Measurements from ENCODE around the gene DDX49.
"Not testable (repeated sequence)": the region's sequence is repeated elsewhere in the genome, so short reads cannot be mapped to it uniquely, and the experiment has no call there.

DDX49 gene

DNA sequence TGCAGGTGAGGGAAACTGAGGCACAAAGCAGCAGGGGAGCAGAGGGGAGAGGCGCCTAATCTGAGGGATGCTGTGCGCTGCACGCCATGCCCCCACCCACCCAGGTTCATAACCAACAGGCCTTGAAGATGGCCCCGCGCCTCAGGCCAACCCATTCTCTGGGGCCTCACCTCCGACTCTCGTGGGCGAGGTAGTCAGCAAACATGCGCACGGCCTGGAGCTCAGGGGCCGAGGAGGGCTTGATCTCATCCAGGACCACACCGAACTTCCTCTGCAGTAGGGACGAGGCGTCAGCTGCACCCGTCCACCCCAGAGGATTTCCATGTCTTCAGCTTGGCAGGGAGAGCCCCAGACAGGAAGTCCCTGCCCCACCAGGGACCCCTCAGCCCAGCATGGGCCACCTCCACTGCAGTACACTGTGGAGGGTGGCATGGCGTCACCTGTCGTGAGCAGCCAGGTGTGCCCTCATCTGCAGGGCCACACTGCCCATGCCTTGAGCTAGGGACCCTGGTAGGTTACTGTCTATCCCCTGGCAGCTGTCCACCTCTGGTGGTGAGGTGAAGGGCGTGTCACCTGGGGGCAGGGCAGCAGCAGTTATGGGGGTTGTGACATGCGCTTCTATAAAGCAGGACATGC lies 8.6 kb upstream of the DDX49 start:
- DNase-seq, result no peak

DNA sequence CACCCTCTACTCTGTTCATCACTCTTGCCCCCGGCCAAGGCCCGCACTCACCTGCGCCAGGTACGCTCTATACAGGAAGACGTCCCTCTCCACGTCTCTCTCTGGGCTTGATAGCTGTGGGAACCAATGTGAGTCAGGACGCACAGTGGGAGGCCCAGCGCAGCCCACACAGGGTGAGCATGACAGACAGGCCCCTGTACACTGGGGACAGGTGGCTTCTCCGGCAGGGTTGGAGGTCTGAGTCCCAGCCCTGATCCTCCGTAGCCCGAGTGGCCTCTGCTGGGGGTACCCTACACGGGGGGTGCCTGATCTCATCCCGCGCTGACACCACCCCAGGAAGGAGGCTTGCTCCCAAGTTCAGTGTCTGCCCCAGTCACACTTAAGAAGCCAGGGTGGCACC lies 6.6 kb upstream of the DDX49 start:
- DNase-seq, result no peak

DNA sequence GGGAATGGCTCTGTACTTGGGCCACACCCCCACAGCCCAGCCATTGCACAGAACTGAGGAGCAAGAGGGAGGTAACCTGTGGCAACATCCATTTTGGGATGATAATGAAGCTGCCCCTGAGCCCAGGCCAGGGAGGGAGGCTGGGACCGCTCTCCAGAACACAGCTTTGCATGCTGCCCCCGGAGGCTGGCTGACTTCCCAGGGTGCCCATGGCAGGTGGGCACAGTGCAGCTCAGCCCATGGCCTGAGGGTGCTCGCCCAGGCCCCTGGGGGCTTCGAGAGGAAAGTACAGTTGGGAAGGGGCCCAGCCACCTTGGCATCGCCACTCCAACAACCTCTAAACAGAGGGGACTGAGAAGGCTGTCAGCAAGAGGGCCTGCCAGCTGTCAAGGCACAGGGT lies 6.0 kb upstream of the DDX49 start:
- no peak for DNase-seq

DNA sequence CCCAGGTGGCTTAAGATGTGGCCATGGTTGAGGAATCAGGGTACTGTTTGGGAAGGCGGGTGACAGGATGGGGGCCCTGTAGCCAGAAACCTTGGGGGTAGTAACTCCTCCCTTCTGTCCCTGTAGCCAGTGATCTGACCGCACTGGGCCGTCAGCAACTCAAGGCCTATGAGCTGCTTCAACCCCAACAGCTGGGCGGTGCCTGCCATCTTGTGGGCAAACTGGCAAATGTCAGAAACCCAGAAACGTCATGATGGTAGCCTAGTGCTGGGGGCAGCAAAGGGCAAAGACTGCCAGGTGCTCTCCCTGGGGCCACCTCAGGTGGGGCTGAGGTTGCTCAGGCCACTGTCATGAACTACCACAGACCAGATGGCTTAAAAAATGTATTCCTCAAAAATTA lies 3.9 kb upstream of the DDX49 start:
- DNase-seq, result no peak

DNA sequence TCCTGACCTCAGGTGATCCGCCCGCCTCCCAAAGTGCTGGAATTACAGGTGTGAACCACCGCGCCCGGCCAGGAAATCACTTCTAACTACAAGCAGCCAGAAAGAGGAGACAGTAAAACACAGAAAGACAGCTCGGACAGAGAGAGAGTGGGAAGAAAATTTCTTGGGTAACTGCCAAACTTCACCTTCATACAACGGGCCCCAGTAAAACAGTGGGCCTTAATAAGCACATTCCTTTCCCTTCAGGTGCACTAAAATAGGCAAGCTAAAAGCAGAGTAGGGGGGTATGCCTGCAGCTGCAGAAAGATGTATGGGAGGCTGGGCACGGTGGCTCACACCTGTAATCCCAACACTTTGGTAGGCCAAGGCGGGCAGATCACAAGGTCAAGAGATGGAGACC lies 1.9 kb upstream of the DDX49 start:
- DNase-seq, result not testable (repeated sequence)

DNA sequence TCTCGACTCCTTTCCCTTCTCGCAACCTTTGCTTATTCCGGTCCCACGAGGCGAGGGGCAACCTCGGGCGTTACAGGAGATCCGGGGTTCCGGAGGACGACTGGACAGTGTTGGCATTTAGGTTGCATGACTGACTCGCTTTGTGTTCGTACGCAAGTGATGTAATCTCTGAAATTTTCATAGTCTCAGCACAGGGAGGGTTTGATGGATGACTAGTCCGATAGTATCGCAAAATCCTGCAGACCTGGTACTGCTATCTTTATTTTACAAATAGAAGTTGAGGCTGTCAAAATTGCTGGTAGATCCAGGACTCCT lies 342 bp downstream of the DDX49 start:
- no peak for DNase-seq

DNA sequence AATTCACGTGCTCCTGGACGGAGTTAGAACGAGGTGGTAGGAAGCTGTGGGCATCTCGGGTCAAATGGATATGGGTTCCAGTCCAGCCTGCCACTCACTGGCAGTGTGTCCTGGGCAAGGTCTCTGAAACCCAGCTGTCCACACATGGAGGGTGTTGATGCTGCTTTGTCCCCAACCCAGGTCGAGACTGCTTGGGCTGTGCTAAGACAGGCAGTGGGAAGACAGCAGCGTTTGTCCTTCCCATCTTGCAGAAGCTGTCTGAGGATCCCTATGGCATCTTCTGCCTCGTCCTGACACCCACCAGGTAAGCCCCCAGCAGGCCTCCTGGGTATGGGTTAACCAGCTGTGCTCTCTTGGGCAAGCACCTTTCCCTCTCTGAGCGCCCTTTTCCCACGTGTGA lies 885 bp downstream of the DDX49 start:
- DNase-seq, result no peak

DNA sequence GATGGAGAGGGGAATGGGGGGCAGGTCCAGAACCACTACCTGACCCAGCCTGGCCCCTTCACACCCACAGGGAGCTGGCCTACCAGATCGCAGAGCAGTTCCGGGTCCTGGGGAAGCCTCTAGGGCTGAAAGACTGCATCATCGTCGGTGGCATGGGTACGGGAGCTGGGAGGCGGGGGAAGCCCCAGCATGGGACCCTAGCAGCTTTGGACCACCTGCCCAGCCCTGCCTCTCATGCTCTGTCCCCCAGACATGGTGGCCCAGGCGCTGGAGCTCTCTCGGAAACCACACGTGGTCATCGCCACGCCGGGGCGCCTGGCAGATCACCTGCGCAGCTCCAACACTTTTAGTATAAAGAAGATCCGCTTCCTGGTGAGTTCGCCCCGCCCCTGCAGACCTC lies 2.1 kb downstream of the DDX49 start:
- DNase-seq, result no peak

DNA sequence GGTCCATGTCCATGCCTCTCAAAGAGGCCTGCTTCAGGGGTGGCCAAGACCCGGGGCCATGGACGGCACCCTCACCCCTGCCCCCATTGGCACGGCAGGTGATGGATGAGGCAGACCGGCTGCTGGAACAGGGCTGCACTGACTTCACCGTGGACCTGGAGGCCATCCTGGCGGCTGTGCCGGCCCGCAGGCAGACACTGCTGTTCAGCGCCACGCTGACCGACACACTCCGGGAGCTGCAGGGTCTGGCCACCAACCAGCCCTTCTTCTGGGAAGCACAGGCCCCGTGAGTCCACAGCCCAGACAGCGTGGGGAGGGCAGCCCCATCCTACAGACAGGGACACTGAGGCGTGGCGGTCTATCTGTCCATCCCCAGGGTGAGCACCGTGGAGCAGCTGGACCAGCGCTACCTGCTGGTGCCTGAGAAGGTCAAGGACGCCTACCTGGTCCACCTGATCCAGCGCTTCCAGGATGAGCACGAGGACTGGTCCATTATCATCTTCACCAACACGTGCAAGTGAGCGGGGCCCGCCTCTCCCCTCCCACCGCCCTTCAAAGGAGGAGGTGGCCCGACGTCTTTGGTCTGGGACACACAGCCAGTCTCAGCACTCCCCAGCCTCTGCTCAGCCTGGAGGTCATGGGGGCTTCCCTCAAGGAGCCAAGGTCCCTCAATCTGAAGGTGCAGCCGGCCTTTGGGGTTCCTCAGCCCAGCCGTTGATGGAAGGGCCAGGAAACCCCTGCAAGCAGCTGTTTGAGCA lies 2.9 kb downstream of the DDX49 start:
- no peak for DNase-seq

DNA sequence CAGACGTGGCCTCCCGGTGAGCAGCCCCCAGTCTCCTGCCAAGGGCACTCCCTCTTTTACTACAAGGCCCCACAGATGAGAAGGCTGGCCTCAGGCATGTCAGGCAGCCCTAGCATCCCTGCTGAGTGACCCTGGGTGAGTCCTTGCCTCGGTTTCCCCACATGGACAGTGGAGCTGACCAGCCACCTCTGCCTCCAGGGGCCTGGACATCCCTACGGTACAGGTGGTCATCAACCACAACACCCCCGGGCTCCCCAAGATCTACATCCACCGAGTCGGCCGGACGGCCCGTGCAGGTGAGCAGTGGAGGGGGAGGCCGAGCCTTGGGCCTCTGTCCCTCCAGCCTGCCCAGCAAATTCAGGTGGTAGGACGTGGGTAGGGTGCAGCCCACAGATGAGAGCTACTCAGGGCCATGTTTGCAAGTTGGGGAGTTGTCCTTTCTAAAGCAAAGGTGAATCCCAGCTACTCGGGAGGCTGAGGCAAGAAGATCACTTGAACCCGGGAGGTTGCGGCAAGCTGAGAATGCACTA lies 5.2 kb downstream of the DDX49 start:
- DNase-seq, result no peak

DNA sequence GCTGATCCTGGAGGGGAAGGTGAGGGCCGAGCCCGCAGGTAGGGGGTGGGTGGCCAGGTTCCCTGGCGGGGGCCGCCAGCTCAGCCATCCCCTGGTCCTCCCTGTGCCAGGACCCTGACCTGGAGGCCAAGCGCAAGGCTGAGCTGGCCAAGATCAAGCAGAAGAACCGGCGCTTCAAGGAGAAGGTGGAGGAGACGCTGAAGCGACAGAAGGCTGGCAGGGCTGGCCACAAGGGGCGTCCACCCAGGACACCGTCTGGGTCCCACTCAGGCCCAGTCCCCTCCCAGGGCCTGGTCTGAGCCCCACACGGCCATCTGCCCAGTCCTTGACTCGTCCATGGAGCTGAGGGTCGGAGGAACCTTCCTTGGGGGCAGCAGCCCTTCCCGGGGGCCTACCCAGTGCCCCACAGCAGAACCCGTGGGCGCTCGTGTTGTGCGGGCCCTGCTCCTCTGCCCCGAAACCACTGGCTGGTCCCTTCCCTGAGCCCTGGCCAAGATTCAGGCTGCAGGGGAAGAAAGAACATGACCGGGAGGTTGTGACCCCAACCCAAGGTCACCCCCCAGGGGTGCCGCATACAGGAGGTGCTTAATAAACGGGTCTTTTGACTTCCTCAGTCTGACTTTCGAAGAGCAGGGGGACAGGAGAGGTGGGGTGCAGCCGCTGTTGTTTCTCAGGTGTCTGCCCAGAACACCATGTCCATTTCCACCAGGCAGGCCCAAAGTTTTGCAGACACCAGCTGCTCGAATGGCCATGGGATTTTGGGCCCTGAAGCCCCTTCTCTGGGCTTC lies 8.7 kb downstream of the DDX49 start:
- no peak for DNase-seq

DNA sequence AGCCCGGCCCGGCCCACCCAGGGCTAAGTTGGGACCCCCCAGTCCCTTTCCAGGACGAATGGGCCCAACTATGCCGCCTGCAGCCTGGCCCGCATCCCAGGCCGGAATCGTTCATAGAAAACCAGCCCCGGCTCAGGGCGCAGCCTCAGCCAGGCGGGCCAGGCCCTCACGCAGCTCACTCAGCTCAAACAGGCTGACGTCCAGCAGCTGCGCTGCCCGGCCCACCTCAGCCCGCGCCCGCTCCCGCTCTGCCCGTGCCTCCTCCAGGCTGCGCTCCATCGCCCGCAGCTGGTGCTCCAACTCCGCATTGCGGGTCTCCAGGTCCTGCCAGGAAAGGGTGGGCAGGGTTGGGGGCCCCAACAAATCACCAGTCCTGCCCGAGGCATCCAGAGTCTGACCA lies 9.8 kb downstream of the DDX49 start:
- DNase-seq, result no peak

DNA sequence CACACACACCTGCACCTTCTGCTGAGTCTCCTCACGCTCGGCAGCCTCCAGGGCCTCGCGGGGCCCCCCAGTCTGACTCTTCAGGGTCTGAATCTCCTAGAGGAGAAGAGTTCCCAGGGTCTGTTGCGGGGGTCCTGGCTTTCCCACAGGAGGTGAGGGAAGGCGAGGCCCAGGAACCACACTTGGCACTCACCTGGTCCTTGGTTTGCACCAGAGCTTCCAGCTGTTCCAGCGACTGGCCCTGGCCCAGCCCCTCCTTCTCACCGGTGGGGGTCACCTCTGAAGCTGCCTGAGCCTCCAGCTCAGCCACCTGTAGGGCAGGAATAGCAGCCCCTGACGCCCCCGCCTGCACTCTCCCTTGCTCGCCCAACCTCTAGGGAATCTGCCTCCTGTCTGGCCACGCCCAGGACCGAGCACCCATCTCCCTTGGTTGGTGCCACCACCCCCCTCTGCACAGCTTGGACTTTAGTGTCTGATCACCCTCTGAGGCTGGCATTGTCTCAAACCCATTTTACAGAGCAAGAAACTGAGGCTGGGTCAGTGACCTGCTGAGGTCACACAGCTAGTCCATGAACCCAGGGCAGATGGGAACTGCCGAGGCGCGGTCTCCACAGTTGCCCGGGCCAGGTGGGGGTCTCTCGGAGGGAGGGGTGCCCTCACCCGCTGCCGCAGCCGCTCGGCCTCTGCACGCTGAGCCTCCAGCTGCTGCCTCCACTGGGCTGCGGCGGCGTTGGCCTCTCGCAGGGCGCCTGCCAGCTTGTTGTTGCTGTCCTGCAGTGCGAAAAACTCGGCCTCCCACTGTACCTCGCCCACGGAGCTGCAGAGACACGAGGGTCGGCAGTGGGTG lies 12.0 kb downstream of the DDX49 start:
- no peak for DNase-seq

DNA sequence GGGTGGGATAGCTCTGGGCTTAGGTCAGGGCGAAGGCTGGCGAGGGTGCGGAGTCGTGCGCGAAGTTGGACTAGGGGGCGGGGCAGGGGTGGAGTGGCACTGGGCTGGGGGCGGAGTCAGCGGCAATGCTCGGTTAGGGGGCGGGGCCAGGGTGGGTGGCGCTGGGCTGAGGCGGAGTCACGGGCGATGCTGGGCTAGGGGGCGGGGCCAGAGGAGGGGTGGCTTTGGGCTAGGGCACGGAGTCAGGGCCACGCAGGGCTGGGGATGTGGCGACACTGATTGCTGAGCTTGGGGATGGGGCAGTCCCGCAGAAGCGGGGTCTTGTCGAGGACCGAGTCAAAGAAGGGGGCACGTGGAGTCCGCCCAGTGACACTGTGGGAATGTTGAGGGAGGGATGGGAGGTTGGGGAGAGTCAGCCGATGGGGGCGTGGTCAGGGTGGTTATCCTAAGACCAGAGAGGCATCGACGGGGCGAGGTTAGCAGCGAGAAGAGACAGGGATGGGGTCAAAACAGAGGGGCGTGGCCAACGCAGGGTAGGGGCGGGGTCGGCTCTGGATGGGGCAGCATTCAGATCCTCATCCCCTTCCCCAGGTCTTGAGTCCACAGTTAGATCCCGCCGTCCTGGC lies 12.8 kb downstream of the DDX49 start:
- no peak for DNase-seq

DNA sequence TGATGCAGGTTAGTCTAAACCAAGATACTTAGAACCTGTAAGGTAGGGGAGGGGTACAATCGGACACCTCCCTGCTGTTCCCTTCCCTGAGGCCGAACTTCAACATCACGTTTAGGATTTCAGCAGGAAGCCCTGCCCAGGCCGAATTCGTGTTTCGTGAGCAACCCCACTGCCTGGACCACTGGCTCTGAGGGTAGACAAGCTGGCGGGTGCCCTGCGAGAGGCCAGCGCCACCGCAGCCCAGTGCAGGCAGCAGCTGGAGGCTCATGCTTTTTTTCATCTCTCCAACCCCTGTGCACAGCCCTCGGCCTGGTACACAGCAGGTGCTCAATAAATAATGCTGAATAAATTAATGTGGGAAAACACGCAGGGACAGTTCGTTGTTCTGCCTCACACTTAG lies 13.8 kb downstream of the DDX49 start:
- no peak for DNase-seq

DNA sequence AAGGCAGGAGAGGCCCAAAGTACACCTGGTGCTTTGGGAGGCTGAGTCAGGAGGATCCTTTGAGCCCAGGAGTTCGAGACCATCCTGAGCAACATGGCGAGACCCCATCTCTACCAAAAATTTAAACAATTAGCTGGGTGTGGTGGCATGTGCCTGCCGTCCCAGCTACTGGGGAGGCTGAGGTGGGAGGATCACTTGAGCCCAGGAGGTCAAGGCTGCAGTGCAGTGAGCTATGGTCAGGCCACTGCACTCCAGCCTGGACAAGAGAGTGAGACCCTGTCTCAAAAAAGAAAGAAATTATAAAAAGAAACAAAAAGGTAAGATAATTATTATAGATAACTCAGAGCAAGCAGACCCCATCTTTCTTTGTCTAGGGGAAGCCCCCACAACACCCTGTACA lies 19.6 kb downstream of the DDX49 start:
- no peak for DNase-seq

DNA sequence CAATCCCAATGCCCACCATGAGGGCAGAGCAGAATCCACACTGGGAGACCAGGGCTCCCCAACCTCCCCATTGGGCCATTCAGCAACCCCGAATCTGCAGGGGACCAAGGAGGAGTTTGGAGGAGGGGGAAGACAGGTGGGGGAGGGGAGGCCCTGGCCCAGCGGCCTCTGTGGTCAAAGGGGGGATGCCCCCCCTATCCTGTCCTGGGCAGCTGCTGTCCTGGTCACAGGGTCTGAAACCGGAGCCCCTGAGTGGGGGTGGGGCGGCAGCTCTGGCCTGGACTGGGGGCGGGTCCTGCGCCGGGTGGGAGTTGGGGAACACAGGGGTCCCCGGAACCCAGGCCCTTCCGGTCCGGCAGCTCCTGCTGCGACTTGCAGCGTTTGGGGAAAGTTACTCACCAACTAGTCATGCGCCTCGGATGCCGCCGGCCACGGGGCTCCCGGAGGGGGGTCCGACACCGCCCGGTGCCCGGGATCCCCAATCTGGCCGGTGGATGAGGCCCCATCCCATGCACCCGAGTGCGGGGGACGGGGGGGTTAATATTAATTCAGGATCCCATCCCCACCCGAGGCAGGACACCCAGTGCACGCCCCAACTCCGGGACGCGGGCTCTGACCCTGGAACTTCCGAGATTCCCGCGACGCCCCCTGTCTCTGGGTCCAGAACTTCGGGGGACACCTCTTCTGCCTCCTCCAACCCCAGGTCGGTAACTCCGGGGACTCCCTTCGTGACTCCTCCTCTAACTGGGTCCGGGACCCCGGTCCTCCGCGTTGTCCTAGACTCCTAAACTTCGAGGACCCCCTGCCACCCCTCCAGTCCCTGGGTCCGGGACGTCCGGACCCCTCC lies 20.6 kb downstream of the DDX49 start:
- DNase-seq, result no peak

DNA sequence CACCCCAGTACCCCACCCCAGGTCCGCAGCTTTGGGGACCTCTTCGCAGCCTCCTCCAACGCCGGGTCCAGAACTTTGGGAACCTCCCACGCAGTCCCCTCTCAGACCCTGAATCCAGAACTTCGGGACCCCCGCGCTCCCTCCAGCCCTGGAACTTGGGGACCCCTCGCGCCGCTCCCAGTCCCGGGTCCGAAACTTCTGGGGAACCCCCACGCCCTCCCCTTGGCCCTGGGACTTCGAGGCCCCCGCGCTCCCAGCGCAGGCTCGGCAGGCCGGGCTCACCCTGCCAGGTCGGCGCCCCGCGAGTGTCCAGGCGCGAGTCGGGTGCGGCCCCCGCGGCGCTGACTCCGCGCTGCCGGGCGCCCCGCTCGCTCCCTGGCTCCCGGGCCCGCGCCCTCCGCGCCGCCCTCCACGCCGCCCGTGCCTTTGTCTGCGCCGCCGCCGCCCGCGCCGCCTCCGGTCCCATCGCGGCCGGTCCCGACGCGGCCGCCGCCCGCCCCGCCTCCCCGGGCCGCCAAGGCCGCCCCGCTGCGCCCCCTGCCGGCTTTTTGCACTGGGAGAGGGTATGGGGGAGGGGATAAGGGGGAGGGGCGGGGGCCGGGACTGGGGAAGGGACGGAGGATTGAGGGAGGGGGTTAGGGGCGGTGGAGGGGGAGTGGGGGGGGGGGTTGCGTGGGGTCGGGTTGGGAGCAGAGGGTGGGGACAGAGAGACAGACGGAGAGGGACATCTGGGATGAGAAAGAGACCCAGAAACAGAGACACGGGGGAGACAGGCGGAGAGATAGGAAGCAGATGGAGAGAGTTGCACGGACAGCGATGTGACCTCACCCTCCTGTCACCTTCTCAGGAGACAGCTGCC lies 21.5 kb downstream of the DDX49 start, which contains the start of gene HOMER3:
Gene HOMER3 (minus strand): TSS at position 449 of the 859 bp plus-strand sequence. CDS start 2,235 bp downstream, outside the sequence.
- DNase-seq, result peak; percentile 29

DNA sequence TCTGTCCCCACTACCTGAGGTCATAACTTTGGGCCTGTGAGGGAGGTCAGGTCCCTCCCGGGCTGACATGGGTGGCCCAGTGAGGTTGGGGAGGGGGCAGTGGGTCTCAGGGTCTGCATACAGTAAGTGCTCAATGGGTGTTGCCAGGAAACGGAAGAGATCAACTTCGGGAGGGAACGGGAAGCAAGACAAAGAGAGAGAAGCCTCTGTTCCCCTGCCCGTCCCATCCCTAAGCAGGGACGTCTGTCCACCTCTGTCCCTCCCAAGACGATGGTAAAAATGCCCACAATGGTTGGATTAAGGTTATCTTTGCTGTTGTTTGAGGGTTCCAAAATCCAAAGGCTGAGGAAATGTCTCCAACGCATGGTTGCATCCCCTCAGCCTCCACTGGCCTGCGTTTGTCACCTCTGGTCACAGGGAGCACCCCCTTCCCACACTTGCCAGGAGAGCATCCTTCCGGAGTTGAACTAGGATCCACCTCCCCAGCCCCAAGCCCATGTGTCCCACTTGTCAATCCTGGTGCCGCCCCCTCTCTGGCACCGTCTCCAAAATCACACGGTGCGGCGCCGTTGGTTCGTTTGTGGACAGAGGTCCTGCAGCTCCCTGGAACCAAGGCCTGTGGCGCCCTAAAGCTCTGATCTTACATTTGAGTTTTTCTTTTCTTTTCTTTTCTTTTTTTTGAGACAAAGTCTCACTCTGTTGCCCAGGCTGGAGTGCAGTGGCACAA lies 22.3 kb downstream of the DDX49 start:
- no peak for DNase-seq

DNA sequence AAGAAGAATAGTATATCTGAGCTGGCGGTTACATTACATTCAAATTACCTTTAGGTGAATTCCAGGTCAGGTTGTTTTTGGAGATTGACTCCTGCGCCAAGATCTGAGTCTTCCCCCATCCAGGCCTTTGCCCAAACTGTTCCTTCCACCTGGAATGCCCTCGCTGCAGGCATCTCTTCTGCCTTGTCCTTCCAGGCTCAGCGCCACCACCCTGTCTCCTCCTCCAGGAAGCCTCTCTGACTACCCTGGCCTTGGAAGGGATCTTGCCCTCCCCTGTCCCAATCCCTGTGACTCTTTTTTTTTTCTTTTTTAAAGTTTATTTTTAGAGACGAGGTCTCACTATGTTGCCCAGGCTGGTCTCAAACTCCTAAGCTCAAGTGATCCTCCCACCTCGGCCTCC lies 23.2 kb downstream of the DDX49 start:
- DNase-seq, result no peak

Measured in NCI-H1105 treated with DMSO at 0.1 percent for 48 hours (cell line).